ENCODE measurements around the gene NTRK3.

The NTRK3 gene

GRCh38 chr15:87998630-87999029, 257.9 kb downstream of the NTRK3 start:
- Histone ChIP-seq H3K4me3 (ENCODE audit: low read depth in 1 of 2, low read length in 2 of 2) (no peak overlapping the region), H4K20me1 (ENCODE audit: insufficient read depth, low read length) (no peaks in the 10 kb centered on the region), H3K9me3 (ENCODE audit: insufficient read depth, low read length, severe bottlenecking) (peaks cover 4% of the 10 kb centered on the region), H3K4me2 (ENCODE audit: insufficient read depth, low read length) (no peak overlapping the region), H3K79me2 (ENCODE audit: insufficient read depth, low read length) (no peaks in the 10 kb centered on the region), H3K27me3 (ENCODE audit: insufficient read depth, low read length, poor library complexity) (no peaks in the 10 kb centered on the region), H3K27ac (ENCODE audit: low read length) (no peak overlapping the region), H3K4me1 (ENCODE audit: insufficient read depth, low read length) (no peaks in the 10 kb centered on the region), H3K9ac (ENCODE audit: low read depth, low read length) (no peak overlapping the region), H2AFZ (ENCODE audit: low read depth, low read length) (no peak overlapping the region), H3K36me3 (ENCODE audit: insufficient read depth, low read length) (no peaks in the 10 kb centered on the region)
- TF ChIP-seq CTCF (IDR thresholded peaks at IDR 0.05; ENCODE audit: borderline replicate concordance, extremely low read depth, low read length, poor library complexity, severe bottlenecking) (no peak), EZH2 (IDR thresholded peaks at IDR 0.05; ENCODE audit: borderline replicate concordance, low read depth, low read length, severe bottlenecking) (no peak)
- DNase-seq (no peak), ATAC-seq (ENCODE audit: insufficient read depth, low read depth) (no peak)

- Histone ChIP-seq H3K36me3 (ENCODE audit: insufficient read depth, low read length) (no peaks in the 10 kb centered on the region), H3K4me1 (ENCODE audit: insufficient read depth, low read length) (no peaks in the 10 kb centered on the region), H3K9me3 (ENCODE audit: insufficient read depth, low read length, severe bottlenecking) (no peaks in the 10 kb centered on the region), H3K27me3 (ENCODE audit: insufficient read depth, low read length, poor library complexity) (no peaks in the 10 kb centered on the region), H3K4me2 (ENCODE audit: insufficient read depth, low read length) (no peak overlapping the region), H2AFZ (ENCODE audit: low read depth, low read length) (no peak overlapping the region), H3K9ac (ENCODE audit: low read depth, low read length) (no peak overlapping the region), H3K79me2 (ENCODE audit: insufficient read depth, low read length) (no peaks in the 10 kb centered on the region), H4K20me1 (ENCODE audit: insufficient read depth, low read length) (no peaks in the 10 kb centered on the region), H3K4me3 (ENCODE audit: low read depth in 1 of 2, low read length in 2 of 2) (no peak overlapping the region), H3K27ac (ENCODE audit: low read length) (no peak overlapping the region)
- TF ChIP-seq CTCF (IDR thresholded peaks at IDR 0.05; ENCODE audit: borderline replicate concordance, extremely low read depth, low read length, poor library complexity, severe bottlenecking) (no peak), EZH2 (IDR thresholded peaks at IDR 0.05; ENCODE audit: borderline replicate concordance, low read depth, low read length, severe bottlenecking) (no peak)
- DNase-seq (no peak), ATAC-seq (ENCODE audit: insufficient read depth, low read depth) (no peak)
Measured at GRCh38 chr15:87986776-87987175, 269.8 kb downstream of the NTRK3 start.

GRCh38 chr15:87985451-87985850, 271.1 kb downstream of the NTRK3 start:
- Histone ChIP-seq H2AFZ (ENCODE audit: low read depth, low read length) (no peak overlapping the region), H3K9ac (ENCODE audit: low read depth, low read length) (no peak overlapping the region), H3K9me3 (ENCODE audit: insufficient read depth, low read length, severe bottlenecking) (no peaks in the 10 kb centered on the region), H3K4me1 (ENCODE audit: insufficient read depth, low read length) (no peaks in the 10 kb centered on the region), H3K27me3 (ENCODE audit: insufficient read depth, low read length, poor library complexity) (no peaks in the 10 kb centered on the region), H3K4me2 (ENCODE audit: insufficient read depth, low read length) (no peak overlapping the region), H3K4me3 (ENCODE audit: low read depth in 1 of 2, low read length in 2 of 2) (no peak overlapping the region), H3K79me2 (ENCODE audit: insufficient read depth, low read length) (no peaks in the 10 kb centered on the region), H4K20me1 (ENCODE audit: insufficient read depth, low read length) (no peaks in the 10 kb centered on the region), H3K36me3 (ENCODE audit: insufficient read depth, low read length) (no peaks in the 10 kb centered on the region), H3K27ac (ENCODE audit: low read length) (no peak overlapping the region)
- DNase-seq: no peak
- no peak for ATAC-seq (ENCODE audit: insufficient read depth, low read depth)
- TF ChIP-seq EZH2 (IDR thresholded peaks at IDR 0.05; ENCODE audit: borderline replicate concordance, low read depth, low read length, severe bottlenecking) (no peak), CTCF (IDR thresholded peaks at IDR 0.05; ENCODE audit: borderline replicate concordance, extremely low read depth, low read length, poor library complexity, severe bottlenecking) (no peak)

GRCh38 chr15:87981969-87982368, 274.6 kb downstream of the NTRK3 start:
- Histone ChIP-seq H3K79me2 (ENCODE audit: insufficient read depth, low read length) (no peaks in the 10 kb centered on the region), H3K27me3 (ENCODE audit: insufficient read depth, low read length, poor library complexity) (no peaks in the 10 kb centered on the region), H3K9ac (ENCODE audit: low read depth, low read length) (no peak overlapping the region), H3K9me3 (ENCODE audit: insufficient read depth, low read length, severe bottlenecking) (no peaks in the 10 kb centered on the region), H3K4me2 (ENCODE audit: insufficient read depth, low read length) (no peak overlapping the region), H2AFZ (ENCODE audit: low read depth, low read length) (no peak overlapping the region), H3K4me1 (ENCODE audit: insufficient read depth, low read length) (no peaks in the 10 kb centered on the region), H3K36me3 (ENCODE audit: insufficient read depth, low read length) (no peaks in the 10 kb centered on the region), H3K27ac (ENCODE audit: low read length) (no peak overlapping the region), H3K4me3 (ENCODE audit: low read depth in 1 of 2, low read length in 2 of 2) (no peak overlapping the region), H4K20me1 (ENCODE audit: insufficient read depth, low read length) (no peaks in the 10 kb centered on the region)
- ATAC-seq (ENCODE audit: insufficient read depth, low read depth) (no peak), DNase-seq (no peak)
- TF ChIP-seq CTCF (IDR thresholded peaks at IDR 0.05; ENCODE audit: borderline replicate concordance, extremely low read depth, low read length, poor library complexity, severe bottlenecking): no peak
- TF ChIP-seq EZH2 (IDR thresholded peaks at IDR 0.05; ENCODE audit: borderline replicate concordance, low read depth, low read length, severe bottlenecking): no peak
